GM19324 (cell line): Measurements from ENCODE around the gene PSMG4.

Experiments
- ATAC-seq: cut with Tn5 transposase; IDR thresholded peaks from one replicate; pipeline ENCODE4 v1.9.1; 2021; ENCODE audit warnings: mild to moderate bottlenecking, moderate library complexity; ENCODE audit not compliant: unreplicated experiment, low FRiP score

Gene PSMG4, protein sequence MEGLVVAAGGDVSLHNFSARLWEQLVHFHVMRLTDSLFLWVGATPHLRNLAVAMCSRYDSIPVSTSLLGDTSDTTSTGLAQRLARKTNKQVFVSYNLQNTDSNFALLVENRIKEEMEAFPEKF

DNA sequence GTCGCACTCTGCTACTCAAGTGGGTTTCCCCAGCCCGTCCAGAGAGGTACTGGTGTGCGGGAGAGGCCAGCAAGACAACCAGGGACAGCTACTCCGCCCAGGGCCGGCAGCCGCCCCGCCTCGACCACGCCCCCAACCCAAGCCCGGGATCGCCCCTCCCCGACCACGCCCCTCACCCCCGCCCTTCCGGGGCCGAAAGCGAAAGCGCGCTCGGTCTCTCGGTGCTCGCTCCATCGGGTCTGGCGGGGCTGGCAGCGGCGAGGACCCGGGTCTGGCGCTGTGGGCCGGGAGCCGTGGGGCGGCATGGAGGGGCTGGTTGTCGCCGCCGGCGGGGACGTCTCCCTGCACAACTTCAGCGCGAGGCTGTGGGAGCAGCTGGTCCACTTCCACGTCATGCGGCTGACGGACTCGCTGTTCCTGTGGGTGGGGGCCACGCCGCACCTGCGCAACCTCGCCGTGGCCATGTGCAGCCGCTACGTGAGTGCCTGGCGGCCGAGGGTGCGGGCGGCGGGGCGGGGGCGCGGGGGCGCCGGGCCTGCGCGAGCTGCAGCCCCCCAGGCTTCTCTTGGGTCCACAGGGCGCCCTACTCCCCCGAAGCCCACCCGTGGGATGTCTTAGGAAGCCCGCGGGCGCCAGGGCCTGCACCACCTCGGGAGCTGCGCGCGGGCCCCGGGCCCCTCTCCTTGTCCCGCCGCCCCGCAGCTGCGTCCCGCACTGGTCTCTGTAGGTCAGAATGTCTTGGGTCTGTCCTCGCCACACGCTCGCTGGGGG is at the start of gene PSMG4:
PSMG4 (plus strand) TSS at position 228 of the 771 bp plus-strand sequence; CDS start at position 304, 76 bp downstream.
- ATAC-seq = peak; percentile 88

DNA sequence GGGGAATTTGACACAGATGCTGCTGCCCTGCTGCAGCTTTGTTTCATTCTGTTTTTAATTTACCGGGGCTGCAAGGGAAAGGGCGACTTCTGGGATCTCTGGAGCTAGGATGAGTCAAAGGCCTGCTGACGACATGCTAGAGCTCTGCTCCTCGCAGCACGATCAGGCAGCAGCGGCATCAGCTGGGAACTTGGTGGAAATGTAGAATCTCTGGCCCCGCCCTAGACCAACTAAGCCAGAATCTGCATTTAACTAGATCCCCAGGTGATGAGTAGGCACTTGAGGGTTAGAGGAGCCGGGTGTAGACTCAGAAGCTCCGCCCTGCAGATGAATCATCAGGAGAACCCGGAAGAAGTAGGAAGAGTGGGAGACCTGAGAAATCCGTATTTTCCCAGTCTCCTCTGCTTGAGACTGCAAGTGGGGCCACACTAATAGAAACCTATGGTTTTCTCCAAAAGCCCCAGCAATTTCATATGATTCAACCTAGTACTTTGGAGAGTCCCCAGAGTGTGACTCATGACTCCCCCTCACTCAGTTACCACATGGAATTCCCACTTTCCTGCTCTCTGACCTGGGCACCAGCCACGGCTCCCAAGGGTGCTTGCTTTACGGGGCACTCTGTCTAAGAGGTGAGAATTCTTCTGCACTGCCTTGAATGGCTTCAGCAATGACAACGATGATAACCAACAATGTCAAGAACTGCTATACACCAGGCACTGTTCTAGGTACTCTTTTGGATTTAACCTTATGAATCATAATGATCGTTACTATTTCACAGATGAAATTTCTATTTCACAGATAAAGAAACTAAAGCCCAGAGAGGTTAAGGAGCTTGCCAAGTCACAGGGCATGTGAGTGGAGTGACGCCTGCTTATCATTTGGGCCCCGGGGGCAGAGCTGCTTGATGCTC is 49.4 kb upstream of the PSMG4 start:
- no peak for ATAC-seq

DNA sequence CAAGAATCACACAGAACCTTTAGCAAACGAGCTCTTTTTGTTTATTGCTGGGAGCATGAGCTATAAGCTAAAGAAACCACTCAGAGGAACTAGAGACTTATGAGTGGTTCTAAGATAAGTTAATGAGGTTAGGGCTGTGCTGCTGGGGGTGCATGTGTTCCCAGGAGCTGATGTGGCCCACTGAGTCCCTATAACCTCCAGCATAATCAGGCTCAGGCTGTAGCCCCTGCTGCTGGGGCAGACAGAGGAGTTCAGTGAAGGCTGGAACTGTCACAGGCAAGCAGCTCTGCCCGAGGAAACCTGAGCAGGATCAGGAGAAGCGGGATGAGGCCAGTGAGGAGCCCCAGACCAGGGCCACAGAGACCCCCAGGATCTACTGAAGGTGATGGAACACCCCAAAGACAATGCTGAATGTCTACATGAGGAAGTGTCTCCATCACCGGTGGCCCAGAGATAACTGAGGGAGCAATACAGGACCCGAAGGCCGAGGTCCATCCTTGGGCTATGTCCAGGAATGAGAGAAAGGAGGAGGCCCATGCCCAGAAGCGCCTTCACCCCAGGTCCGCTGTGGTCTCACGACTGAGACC is 48.6 kb upstream of the PSMG4 start:
- no peak for ATAC-seq

DNA sequence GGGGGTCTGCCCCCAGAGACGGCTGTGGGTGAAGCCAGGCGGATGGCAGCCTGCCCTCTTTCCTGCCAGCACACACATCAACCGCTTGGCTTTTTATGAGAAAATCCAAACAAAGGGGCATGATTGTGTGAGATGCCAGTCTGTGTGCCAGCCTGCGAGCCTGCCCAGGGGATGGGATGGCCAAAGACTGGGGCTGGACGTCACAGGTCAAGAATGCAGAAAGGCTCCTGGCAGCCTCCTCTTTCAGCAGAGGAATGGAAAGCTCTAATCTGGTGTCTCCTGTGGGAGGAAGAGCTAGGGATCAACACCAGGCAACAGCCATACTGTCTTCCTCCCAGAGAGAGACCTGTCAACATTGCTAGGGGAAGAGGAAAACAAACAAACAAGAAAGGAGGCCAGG is 47.1 kb upstream of the PSMG4 start:
- ATAC-seq = no peak

DNA sequence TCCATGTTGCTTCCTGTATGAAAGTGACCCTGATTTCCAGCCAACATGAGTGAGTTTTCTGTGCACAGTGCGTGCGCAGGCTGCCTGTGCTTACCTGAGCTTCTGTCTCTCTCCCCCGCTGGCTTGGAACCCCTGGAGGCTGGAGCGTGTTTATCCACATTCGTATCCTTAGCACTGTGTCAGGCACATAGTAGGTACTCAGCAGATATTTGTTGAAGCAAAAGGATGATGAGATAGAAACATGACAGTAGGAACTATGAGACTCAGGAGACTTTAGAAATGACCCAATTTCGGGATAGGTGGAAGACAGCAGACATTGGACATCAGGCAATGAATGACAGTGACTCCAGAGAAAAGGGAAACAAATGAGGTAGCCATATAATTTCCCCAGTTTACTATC is 46.5 kb upstream of the PSMG4 start:
- ATAC-seq = no peak

DNA sequence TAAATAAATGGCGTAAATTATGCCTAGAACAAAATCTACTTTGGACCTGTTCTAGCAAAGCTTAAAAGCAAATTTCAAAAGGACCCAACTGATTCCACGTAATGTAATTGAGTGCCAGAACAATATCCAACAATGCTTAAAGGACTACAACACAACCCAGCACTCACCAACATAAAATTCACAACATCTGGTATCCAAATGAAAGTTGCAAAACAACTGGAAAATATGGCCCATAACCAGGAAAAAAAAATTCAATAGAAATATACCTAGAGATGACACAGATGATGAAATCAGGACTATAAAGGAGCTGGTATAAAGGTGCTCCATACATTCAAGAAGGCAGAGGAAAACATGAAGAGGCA is 45.4 kb upstream of the PSMG4 start:
- ATAC-seq = no peak

DNA sequence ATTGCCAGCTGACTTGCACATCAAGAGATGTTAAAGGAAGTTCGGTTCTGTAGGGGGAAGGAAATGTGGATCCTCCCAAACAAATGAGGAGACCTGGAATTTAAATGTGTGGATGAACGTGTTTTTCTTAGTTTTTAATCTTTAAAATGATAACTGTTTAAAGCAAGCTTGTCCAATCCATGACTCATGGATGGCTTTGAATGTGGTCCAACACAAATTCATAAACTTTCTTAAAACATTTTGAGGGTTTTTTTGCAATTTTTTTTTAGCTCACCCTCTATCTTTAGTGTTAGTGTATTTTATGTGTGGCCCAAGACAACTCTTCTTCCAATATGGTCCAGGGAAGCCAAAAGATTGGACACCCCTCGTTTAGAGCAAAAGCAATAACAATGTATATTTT is 43.8 kb upstream of the PSMG4 start:
- no peak for ATAC-seq

DNA sequence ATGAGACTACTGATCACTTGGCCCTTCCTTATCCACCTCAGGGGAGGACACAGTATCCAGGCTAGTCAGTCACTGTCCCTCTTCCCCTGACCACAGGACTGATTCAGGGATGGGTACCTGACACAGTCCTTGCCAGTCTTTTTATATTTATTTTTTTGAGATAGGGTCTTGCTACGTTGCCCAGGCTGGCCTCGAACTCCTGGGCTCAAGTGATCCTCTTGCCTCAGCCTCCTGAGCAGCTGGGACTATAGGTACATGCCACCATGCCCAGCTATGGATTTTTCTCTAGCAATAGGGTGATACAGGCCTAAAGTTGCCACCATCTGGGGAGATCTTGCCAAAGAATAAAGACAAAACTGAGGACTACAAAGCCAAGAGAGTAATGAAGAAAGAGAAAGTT is 41.5 kb upstream of the PSMG4 start:
- no peak for ATAC-seq

DNA sequence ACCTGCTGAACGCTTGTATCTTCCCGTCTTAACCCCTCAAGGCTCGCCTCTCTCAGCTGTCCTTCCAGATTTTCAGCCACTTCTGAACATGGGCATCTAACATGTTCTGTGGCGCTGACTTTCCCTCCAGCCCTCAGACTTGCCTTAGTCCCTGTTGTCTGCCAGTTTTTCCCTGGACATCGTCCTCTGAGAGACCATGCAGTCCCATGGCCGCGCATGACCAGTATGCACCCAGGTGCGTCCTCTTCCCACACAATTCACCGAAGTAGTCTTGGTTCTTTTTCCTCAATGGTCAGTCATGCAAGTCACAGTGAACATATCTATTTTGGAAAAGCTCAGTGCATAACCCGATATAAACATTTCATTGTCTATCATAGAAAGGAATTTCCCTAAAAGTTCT is 40.5 kb upstream of the PSMG4 start:
- ATAC-seq = no peak

DNA sequence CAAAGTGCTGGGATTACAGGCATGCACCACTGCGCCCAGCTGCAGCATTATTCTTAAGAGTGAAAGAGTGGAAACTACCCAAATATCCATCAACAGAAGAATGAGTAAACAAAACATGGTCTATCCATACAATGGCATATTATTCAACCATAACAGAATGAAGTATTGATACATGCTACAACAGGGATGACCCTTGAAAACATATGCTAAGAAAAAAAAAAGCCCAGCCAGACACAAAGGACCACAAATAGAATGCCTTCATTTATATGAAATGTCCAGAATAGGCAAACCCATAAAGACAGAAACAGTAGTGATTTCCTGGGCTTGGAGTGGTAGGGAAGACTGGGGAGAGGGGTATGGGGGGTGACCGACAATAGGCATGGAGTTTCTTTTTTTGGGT is 38.4 kb upstream of the PSMG4 start:
- ATAC-seq = no peak

DNA sequence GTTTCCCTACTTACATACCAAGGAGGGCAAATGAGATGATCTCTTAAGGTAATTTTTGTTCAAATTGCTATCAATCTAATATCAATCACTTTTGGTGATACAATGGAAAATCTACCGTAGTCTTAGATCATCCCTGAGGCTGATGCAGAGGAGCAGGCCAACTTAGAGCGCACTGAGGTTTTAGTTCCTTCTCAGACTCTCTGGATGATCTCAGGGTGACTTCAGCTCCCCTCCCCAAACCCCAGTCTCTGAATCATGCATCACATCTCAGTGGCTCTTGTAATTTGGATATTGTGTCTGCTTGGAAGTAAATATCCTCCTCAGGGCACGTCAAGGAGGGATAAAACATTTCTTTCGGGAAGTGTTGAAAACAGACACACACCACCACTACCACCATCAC is 37.2 kb upstream of the PSMG4 start:
- no peak for ATAC-seq

DNA sequence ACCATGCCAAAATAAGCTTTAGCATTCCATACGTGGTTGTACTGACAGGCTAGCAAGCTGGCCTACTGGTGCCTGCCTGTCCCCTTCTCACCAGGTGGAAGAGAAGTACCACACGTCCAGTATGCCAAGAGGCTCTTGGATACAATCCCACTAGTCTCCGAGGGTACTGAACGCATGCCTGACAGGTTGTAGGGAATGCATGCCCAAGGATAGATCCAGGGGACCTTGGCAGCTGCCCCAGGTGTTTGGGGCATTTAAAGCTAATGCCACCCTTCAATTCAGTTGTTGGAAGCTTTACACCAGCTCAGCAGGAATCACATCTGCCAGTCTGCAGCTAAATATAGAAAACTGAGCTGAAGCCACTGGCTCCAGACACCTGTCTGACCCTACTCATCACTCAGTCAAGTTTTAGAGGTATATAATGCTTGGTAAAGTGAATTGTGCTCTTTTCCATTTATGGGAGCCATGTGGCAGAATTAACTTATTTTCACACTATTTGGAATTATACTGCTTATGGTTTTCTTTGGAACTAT is 36.2 kb upstream of the PSMG4 start:
- no peak for ATAC-seq

DNA sequence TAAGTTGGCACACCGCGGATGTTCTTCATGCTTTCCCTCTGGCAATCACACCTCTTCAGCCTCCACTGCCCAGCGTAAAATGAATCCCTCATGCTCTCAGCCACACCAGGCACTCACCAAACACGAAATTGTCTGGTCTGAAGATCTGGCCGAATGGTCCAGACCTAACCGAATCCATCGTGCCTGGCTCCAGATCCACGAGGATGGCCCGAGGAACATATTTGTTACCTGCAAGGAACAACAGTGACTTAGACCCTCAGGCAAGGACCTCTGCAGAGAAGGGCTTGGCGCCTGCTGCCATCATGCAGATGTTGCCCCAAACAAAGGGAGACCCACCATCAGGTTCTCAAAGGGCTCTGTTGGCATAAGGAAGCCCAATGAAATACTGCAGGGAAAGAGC is 32.7 kb upstream of the PSMG4 start:
- no peak for ATAC-seq

DNA sequence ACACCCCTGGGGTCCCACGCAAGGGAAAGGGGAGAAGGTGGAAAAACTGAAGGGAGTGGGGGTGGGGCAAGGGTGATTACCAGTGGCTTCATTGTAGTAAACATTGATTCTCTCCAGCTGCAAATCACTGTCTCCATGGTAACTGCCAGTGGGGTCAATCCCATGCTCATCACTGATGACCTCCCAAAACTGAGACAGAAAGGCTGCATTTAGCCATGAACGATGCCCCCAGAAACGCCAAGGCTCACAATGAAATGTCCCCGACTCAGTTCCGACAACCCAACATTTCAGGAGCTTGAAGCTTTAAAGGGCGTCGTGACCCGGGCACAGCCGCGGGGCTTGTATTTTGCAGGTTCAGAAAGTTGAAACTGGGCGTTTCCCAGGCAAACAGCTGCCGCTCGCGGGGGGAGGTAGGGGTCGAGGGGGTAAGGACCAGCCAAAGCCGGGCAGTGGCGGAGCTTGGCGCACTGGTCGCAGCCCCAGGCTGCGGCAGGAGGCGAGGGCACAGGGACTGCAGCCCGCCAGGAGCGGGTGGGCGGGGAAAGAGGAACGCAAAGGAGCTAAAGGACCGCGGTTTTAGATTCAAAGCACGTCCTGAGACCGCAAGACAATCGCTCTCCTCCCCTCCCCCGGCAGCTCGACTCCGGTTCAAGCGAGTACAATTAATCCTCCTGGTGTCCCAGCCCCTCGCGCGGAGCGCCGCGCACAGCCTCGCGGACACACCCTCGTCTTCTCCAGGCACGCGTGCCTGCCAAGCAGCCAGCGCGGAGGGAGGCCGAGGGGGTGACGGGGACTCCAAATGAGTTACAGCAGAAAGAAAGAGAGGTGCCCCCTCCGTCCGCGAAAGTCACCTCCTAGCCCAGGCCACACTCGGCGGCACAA is 32.0 kb upstream of the PSMG4 start:
- ATAC-seq = no peak

DNA sequence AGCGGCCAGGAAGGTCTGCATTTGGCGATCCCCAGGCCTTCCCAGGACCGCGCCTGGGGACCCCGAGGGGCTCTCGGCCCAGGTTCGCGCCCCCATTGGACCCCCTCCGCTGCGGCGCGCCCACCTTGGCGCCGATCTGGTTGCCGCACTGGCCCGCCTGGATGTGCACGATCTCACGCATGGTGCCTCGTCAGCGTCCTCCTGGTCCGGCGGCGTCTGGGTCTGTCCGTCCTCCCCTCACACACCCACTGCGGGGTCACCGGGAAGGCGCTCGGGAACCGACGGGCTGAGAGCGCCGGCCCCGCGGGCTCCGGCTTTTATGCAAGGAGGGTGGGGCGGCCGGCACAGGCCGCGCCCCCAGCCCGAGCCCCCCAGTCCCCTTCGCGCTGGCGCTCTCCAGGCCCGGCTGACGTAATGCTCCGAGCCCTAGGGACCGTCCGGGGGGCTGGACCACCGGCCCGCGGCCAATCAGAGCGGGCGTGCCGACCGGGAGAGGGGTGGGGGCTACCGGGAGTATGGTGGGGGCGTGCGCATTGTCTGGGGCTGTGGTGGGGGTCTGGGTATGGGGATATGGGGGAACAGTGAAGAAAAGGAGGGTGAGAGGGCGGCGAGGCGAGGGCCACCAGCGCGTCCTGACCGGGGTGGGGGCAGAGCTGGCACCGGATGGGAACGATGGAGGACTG is 31.2 kb upstream of the PSMG4 start, which contains the start of gene TUBB2B:
TUBB2B (minus strand) TSS at position 291 of the 683 bp plus-strand sequence; CDS start at position 181, 110 bp downstream.
- ATAC-seq = no peak

DNA sequence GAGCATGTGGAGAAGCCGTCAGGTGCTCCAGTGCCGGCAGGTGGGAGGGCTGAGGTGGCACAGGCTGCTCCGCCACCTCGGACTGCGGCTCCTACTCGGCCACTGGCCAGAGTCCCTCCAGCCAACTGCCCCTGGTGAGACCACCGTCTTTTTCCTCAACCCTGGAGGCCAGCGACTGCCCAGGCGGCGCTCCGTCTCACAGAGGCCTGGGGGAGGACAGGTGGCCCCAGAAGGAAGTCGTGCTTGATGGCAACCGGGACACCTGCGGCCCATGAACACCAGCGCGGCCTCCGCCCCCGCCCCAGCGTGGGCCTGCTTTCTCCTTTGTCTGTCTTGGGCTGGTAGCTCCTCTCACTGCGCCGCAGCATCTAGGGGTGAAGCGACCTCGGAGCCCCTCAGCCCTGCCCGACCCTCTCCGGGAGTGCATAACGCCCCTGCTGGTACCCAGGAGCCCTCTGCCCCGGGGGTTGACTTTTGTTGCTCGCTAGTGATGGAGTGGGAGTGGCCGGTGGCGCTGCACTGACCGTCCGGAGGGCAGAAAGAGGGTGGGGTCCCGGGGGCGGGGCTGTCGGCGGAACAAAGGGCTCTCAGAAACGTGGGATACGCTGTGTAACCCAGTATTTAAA is 30.6 kb upstream of the PSMG4 start:
- ATAC-seq = no peak

DNA sequence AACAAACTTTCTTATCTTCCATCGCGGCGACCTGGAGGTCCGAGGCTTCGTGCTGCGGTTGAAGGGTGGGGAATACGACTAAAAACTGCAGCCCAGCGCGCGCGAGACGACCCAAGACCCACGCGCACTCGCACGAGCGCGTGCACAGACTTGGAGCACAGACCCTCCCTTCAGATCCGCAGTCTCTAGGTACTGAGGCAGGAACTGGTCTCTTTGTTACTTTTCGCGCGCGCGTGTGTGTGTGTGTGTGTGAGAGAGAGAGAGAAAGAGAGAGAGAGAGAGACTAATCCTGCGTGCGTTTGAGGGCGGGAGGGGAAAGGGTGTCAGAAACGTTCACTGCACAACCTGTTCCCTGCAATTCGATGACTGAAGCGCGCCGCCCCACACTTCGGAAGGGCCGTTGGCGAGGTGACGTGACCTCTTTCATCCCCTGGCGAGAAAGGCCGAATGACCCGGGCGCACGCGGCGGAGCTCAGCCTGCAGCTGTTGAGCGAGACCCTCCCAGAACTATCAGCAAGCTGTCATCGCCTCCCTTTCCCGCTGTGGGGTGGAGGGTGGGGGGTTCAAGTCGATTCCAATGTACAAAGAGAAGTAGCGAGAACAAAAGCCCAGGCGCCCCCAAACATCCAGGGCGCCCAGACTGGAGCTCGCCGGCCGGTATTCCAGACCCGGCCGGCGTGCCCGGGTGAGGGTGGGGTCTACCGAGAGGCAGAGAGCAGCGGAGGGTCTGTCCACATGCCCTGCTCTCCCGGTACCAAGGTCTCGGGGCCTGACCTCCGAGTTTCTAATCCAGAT is 29.8 kb upstream of the PSMG4 start:
- ATAC-seq = no peak

DNA sequence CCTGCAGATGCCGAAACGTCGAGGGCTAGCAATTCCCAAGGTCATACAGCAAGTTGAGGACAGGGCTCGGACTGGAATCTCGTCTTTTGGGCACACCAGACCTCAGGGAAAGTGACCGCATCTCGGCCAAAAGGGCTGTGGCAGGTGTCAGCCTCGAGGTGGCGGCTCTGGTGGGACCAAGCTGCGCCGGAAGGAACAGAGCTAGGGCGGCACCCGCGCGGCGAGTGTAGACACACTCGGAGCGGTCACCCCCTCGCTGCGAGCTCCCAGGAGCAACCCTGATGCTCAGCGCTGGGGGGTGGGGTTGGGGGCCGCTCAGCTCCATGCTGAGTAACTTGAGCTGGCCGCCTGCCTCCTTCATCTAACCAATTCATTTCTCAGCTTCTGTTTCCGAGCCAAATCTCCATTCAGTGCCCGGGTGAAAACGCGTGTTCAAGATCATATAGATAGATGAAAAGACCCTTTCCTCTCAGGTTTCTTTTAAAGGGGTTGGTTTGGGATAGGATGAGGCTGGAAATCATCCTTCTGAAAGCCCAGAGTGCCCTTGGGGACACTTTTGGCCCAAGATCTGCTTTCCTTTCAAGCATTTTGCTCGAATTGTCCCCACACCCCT is 29.1 kb upstream of the PSMG4 start:
- ATAC-seq = no peak
